Measurements from ENCODE around the gene SGMS1.

SGMS1 gene

DNA sequence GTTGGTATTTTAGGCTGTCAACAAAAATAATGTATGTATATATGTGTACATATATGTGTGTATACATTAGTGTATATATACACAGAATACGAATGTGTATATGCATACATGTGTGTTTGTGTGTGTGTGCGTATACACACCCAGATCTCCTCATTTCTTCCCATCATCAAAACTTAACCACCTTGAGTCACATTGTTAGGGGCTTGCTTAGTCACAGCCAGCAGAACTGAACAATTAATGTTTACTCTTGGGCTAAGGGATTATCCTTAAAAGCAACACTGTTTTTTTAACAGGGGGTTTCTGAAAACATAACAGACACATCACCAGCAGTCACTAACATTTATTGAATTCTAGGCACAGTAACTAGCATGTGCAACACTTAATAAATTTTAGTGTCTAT is 289.5 kb downstream of the SGMS1 start:
- no peak for DNase-seq (ENCODE audit: low spot score)

DNA sequence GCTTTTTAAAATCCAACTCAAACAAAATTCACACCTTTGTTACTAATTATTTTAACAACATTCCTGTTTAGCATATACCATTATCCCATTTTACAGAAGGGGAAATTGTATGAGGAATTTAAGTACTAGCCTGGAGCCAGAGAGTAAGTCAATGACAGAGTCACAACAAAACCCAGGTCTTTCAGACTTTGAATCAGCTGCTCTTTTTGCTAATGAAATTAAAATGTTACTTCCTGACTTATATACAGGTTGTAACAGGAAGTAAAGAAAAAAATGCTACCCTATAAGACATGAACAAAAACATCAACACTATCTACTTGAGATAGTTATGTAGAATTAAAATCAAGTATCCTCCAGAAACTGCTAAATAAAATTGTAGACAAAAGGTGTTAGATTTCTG is 289.9 kb downstream of the SGMS1 start:
- no peak for DNase-seq (ENCODE audit: low spot score)

- DNase-seq (ENCODE audit: low spot score), result peak; percentile 54
Observed at GRCh38 chr10:50332108-50332842, 291.5 kb downstream of the SGMS1 start.

DNA sequence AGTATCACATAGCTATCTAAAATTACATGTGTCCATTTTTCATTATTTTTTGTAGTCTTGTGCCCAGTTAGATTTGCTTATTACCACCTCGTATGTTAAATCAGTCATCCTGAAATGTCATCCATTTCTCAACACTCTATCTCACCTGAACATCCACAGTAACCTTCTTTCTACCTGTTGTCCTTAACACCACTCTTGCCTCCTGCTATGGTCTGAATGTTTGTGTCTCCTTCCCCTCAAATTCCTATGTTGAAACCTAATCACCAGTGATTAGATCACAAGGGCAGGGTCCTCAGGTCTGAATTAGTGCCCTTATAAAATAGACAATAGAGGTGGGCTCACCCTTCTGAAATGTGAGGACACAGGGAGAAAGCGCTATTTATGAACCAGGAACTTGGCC is 292.3 kb downstream of the SGMS1 start:
- DNase-seq (ENCODE audit: low spot score), result no peak

GRCh38 chr10:50326757-50327701 is 296.7 kb downstream of the SGMS1 start:
- peak; percentile 92 for DNase-seq (ENCODE audit: low spot score)

DNA sequence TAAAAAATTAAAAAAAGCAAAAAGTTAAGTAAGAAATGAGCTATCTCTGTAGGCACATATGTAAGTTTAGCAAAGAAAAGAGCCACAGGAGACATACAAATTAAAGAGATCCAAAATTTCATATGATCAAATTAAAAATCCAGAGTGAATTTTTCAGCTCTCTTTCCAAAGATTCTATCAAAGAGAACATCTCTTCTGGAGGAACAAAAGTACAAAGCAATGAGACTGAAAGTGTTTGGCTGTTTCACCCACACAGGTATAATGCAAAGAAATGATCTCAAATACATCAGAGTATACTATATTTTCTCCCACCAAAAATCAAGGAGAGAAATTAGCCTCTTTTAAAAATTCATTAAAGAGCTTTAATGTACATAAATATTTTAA is 297.6 kb downstream of the SGMS1 start:
- peak; percentile 62 for DNase-seq (ENCODE audit: low spot score)

DNA sequence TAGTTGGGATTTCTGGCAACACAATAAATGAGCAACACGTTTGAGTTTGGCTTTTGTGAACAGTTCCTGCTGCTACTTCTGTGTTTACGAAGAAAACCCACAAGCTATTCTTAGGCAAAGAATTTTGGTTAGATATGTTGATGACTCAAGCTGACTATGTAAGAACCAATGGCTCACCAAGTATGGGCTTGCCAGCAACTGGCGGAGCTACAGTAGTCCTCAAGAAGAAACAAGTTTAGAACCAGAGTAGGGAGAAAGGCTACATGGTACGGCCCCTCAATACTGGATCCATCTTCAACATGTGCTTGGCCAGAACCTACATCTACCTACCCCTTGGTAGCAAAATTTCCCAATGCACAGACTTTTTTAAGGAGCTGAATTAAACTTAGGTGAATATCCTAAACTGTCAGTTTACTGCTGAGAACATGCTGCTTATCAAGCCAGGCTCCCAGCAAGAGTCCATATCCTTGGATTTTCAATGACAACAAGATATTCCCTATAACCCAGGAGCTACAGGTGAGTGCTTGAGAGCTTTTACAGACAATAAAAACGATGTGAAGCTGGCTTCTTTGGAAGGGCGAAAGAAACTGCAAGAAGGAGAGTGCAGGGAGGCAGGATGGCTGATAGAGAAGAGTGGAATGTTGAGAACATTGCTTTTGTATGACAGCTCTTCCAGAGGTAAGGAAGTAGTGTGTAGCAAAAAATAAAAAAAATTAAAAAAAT is 298.1 kb downstream of the SGMS1 start:
- DNase-seq (ENCODE audit: low spot score), result peak; percentile 85

GRCh38 chr10:50324680-50325393 is 298.9 kb downstream of the SGMS1 start:
- DNase-seq (ENCODE audit: low spot score), result no peak

GRCh38 chr10:50324046-50324445 is 299.7 kb downstream of the SGMS1 start:
- peak; percentile 25 for DNase-seq (ENCODE audit: low spot score)

DNA sequence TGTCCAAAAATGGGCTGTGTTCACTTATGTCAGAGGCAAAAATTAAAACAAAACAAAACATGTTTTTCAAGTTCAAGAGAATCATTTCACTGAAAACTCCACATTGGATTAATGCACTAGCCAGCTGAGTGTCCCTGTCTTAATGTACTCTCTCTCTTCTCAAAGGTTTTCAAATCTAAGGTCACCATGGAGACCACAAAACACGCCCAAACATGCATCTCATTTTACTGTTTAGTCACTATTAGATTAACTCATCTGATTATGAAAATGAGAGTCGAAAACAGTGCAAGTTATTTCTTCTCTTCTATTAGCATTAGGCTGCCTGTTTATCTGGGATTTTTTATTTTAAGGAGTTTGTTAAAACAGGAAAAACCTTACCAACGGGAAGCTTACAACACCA is 301.7 kb downstream of the SGMS1 start:
- peak; percentile 57 for DNase-seq (ENCODE audit: low spot score)

- no peak for DNase-seq (ENCODE audit: low spot score)
Observed at GRCh38 chr10:50318129-50318528, 305.6 kb downstream of the SGMS1 start.

GRCh38 chr10:50316695-50317648 is 306.8 kb downstream of the SGMS1 start:
- DNase-seq (ENCODE audit: low spot score), result no peak

DNA sequence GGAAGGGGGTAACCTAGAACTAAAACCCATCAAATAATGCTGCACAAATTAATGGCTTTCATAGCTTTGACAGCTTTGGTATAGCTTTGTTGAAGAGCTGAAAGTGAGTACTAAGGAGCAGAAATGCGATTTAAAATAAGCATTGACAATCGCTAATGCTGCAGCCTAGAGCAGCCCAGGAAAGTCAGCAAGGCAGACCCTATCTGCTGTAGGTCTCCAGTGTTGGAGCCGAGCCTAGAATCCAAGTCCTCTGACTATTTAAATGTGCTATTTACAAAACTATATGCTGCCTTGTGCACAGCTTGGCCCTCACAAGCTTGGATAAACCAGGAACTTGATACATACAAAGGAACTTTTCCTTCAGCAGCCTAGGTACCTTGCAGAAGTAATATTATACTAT is 307.6 kb downstream of the SGMS1 start:
- DNase-seq (ENCODE audit: low spot score), result no peak

GRCh38 chr10:50315424-50315823 is 308.3 kb downstream of the SGMS1 start:
- DNase-seq (ENCODE audit: low spot score), result no peak

GRCh38 chr10:50314169-50315071 is 309.3 kb downstream of the SGMS1 start:
- DNase-seq (ENCODE audit: low spot score), result no peak

DNA sequence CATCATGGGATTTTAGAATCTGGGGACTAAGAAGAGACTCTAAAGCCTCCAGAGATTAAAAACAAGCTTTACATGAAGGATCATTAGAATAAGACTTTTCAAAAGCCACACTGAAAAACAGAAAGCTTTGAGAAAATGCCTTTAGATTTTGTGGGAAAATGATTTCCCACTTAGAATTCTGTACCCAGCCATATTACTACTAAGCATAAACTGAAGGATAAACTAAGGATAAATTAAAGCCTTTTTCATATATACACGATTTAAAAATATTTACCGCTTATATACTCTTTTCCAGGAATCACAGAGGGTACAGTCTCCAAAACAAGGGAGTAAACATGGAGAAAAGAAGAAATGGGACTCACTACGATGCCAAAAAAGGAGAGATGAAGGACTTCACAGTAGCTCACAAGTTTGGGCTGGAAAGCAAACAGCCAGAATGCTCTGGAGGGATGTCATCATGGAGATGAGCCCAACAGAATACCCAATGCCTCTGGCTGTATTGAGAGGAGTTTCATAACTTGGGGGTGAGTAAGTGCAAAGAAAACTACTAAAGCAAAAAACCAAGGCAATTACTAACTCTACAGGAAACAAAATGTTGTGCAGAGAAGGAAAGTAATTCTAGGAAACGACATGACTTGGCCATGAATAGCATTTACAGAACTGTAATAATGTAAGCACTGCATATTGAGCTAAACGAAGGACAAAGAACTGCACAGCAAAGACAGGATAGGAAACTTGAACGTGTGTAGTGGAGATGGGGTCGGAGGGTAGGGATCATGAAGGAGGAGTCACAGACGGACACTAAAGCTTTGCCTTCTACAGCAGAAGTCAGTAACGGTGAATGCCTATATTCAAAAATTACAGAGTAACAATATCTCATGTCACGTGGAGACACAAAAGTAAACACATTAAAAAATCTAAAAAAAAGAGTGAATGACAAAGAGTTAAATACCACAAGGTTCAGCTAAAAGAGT is 311.0 kb downstream of the SGMS1 start:
- DNase-seq (ENCODE audit: low spot score), result no peak

DNA sequence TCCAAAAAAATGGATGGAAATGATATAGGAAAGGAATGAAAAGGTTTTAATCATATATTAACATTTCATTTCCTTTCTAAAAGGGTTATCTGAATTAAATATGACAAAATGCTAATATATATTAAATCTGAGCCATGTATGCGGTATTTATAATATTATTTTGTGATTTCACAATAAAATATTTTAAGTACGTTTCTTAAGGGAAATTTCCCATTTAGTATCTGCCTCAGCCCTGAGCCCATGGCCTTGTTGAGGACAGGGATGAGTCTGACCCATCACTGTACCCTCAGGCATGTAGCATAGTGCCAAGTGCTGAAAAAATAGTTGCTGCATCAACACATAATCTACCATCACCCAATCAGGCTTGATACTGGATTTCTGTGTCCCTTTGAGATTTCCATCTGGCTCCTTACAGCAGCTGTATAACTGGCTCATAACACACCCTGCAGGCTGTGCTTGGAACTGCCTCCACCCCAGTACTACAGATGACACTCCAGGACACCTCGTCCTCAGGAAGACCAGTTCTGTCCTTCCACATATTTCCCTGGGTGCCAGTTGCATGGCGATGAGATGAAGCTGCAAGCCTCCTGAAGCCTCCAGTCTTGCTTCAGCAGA is 313.1 kb downstream of the SGMS1 start:
- peak; percentile 76 for DNase-seq (ENCODE audit: low spot score)

DNA sequence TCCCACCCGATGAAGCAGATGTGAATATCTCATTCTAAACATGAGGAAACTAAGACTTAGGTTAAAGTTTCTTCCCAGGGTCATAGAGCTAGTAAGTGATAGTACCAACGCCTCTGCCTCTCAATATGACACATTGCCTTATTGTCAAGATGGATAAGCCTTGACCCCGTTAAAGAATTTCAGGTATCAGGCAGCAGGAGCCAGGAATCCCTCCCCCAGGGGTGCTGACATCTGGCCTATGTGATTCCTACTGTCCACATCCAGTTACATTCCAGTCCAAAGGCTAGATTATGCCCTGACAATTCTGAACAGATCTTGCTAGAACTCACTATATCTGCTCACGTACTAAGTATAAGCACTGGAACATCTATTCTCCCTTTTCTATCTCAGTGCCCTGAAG is 314.4 kb downstream of the SGMS1 start:
- DNase-seq (ENCODE audit: low spot score), result no peak
